ENCODE data around the gene CAPNS1.

DNA sequence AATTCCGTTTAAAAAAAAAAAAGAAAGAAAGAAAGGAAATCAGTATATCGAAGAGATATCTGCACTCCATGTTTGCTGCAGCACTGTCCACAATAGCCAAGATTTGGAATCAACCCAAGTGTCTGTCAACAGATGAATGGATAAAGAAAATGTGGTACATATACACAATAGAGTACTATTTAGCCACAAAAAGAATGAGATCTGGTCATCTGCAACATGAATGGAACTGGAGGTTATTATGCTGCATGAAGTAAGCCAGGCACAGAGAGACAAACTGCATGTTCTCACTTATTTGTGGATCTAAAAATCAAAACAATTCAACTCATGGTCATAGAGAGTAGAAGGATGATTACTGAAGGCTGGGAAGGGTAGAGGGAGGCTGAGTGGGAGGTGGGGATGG is 58.3 kb downstream of the CAPNS1 start:
- TF ChIP-seq, protein P1, sequence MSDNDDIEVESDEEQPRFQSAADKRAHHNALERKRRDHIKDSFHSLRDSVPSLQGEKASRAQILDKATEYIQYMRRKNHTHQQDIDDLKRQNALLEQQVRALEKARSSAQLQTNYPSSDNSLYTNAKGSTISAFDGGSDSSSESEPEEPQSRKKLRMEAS (IDR thresholded peaks at IDR 0.05): no peak
- TF ChIP-seq, protein P2, sequence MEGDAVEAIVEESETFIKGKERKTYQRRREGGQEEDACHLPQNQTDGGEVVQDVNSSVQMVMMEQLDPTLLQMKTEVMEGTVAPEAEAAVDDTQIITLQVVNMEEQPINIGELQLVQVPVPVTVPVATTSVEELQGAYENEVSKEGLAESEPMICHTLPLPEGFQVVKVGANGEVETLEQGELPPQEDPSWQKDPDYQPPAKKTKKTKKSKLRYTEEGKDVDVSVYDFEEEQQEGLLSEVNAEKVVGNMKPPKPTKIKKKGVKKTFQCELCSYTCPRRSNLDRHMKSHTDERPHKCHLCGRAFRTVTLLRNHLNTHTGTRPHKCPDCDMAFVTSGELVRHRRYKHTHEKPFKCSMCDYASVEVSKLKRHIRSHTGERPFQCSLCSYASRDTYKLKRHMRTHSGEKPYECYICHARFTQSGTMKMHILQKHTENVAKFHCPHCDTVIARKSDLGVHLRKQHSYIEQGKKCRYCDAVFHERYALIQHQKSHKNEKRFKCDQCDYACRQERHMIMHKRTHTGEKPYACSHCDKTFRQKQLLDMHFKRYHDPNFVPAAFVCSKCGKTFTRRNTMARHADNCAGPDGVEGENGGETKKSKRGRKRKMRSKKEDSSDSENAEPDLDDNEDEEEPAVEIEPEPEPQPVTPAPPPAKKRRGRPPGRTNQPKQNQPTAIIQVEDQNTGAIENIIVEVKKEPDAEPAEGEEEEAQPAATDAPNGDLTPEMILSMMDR (IDR thresholded peaks at IDR 0.05; ENCODE audit: low read depth, low read length, missing input control): no peak
- TF ChIP-seq SP1 (IDR thresholded peaks at IDR 0.05): no peak
- TF ChIP-seq, protein P3, sequence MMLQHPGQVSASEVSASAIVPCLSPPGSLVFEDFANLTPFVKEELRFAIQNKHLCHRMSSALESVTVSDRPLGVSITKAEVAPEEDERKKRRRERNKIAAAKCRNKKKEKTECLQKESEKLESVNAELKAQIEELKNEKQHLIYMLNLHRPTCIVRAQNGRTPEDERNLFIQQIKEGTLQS (IDR thresholded peaks at IDR 0.05): no peak
- TF ChIP-seq, protein P4, sequence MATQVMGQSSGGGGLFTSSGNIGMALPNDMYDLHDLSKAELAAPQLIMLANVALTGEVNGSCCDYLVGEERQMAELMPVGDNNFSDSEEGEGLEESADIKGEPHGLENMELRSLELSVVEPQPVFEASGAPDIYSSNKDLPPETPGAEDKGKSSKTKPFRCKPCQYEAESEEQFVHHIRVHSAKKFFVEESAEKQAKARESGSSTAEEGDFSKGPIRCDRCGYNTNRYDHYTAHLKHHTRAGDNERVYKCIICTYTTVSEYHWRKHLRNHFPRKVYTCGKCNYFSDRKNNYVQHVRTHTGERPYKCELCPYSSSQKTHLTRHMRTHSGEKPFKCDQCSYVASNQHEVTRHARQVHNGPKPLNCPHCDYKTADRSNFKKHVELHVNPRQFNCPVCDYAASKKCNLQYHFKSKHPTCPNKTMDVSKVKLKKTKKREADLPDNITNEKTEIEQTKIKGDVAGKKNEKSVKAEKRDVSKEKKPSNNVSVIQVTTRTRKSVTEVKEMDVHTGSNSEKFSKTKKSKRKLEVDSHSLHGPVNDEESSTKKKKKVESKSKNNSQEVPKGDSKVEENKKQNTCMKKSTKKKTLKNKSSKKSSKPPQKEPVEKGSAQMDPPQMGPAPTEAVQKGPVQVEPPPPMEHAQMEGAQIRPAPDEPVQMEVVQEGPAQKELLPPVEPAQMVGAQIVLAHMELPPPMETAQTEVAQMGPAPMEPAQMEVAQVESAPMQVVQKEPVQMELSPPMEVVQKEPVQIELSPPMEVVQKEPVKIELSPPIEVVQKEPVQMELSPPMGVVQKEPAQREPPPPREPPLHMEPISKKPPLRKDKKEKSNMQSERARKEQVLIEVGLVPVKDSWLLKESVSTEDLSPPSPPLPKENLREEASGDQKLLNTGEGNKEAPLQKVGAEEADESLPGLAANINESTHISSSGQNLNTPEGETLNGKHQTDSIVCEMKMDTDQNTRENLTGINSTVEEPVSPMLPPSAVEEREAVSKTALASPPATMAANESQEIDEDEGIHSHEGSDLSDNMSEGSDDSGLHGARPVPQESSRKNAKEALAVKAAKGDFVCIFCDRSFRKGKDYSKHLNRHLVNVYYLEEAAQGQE (IDR thresholded peaks at IDR 0.05): no peak
- no peak for TF ChIP-seq GABPA (IDR thresholded peaks at IDR 0.05 in 1 of 2, conservative IDR thresholded peaks at IDR 0.05 in 1 of 2)
- no peak for TF ChIP-seq RXRA (IDR thresholded peaks at IDR 0.05)
- TF ChIP-seq YY1 (IDR thresholded peaks at IDR 0.05): no peak
